Mesothelial cell of epicardium (in vitro differentiated cells): ENCODE results near the gene AKAP5. TPM values are rescaled to one million over a fixed set of nuclear protein-coding genes. Genes with fewer than 3 reads are reported as not detected.
A peak's percentile ranks its signal among the peaks of the same experiment; 100 is the strongest.

Source experiments
- DNase-seq, 2 experiments: peaks; one replicate each; pipeline ENCODE4 v3.0.0; 2021; ENCODE audit warnings: low spot score in 2 of 2; ENCODE audit not compliant: unreplicated experiment in 2 of 2
- H3K27ac Mint-ChIP-seq: 2 replicates; pipeline ENCODE4 v1.8.0; 2021; ENCODE audit warnings: mixed read lengths
- H3K27me3 Mint-ChIP-seq: 2 replicates; pipeline ENCODE4 v1.8.0; 2021; ENCODE audit warnings: low read depth, mixed read lengths
- H3K36me3 Mint-ChIP-seq: 2 replicates; pipeline ENCODE4 v1.8.0; 2021; ENCODE audit warnings: mixed read lengths
- H3K4me1 Mint-ChIP-seq: 2 replicates; pipeline ENCODE4 v1.8.0; 2021; ENCODE audit warnings: mixed read lengths
- H3K4me3 Mint-ChIP-seq: 2 replicates; pipeline ENCODE4 v1.8.0; 2021; ENCODE audit warnings: mild to moderate bottlenecking, moderate library complexity, mixed read lengths
- H3K9me3 Mint-ChIP-seq: 2 replicates; pipeline ENCODE4 v1.8.0; 2021; ENCODE audit warnings: mixed read lengths
- CTCF ChIP-seq: fragments of 200-600 bp; sonication (generic); IDR thresholded peaks from one replicate; pipeline ENCODE4 v1.5.0; 2021; ENCODE audit warnings: antibody characterized with exemption; ENCODE audit not compliant: unreplicated experiment
- total RNA-seq: library from RNA; stranded (reverse); gene quantifications from 3 replicates; pipeline ENCODE4 v1.2.1, GENCODE V29; 2021

The AKAP5 gene
- total RNA-seq, 1 donor from 2014 or later = 2.1 TPM

DNA sequence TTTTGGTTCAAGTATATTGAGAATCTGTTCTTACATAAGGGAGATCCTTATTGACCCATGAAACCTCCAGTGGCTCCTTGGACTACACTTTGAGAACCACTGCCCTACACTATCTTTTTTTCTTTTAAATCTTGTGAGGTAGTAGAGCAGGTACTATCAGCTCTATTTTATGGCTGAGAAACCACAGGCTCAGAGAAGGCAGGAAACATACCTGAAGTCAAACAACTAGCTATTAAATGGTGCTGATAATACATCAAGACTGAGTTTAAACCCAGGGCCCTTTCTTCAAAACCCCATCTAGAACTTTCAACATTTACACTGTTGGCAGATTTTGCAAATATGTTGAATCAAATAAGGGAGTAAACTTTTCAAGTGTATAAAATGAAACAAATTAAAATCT is 31.5 kb downstream of the AKAP5 start:
- no peak for TF ChIP-seq CTCF
- DNase-seq = no peak
- H3K27ac Mint-ChIP-seq = peak overlapping the region; percentile 67
- H3K36me3 Mint-ChIP-seq = peaks cover 8% of the 10 kb centered on the region
- H3K27me3 Mint-ChIP-seq = no peaks in the 10 kb centered on the region
- no peaks in the 10 kb centered on the region for H3K9me3 Mint-ChIP-seq
- H3K4me1 Mint-ChIP-seq = peaks cover 28% of the 10 kb centered on the region
- no peak overlapping the region for H3K4me3 Mint-ChIP-seq

DNA sequence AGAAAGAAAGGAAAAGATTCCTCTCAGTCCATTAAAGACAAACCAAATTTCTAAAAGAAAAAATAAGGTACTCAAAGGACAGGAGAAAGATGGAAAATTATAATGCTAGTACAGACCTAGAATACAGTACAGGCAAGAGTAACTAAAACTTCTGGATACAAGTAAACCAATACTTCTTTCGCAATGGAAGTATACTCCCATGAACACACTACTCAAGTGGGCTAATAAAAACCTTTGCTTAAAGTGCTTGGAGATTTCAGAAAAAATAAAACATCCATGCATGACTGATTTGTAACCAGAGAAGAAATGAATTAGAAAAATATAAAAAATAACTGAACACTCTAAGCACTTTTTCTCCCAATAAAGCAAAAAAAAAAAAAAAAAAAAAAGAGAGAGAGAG is 34.8 kb downstream of the AKAP5 start:
- peak overlapping the region; percentile 70 for H3K27ac Mint-ChIP-seq
- H3K4me1 Mint-ChIP-seq = peaks cover 33% of the 10 kb centered on the region
- no peak overlapping the region for H3K4me3 Mint-ChIP-seq

DNA sequence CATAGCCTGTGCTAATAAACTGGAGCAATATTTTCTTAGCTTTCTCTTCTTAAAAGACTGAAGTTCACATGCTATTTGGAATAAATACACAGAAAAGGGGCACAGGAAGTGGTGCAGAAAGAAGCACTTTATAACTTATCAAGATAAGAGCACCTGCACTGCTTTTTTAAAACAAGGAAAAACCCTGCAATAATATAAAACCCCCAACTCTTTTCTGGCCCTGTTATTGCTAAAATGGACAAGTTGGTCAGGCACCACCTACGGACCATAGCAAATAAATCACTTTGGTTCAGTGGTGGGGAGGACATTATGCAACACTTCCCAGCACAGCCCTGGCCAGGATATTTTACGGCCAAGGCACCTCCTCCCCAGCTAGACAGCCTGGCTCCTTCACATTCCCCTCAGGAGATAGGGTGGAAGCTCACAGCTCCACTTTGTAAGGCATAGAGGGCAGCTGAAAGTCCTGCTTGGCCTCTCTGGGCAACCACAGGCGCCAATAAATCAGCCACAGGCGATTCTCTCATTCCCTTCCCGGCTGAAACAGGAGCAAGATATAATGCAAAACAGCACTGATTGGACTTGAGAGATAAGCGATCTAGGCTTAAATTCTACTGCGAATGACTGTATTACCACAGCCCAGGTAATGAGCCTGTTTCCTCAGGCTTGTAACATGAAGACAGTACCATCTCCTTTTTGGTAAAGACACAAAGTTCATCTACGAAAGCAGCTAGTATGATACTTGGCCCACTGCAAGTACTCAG is 36.3 kb downstream of the AKAP5 start:
- Mint-ChIP-seq H3K27me3 (no peaks in the 10 kb centered on the region), H3K27ac (peak overlapping the region; percentile 97), H3K9me3 (no peaks in the 10 kb centered on the region), H3K4me1 (peaks cover 45% of the 10 kb centered on the region), H3K4me3 (peak overlapping the region; percentile 81), H3K36me3 (no peaks in the 10 kb centered on the region)
- TF ChIP-seq CTCF = no peak
- peak in 1 of 2 experiments; percentile 49 for DNase-seq

More for the DNA sequence above, 34.8 kb downstream of the AKAP5 start:
- TF ChIP-seq CTCF = no peak
- H3K27me3 Mint-ChIP-seq = no peaks in the 10 kb centered on the region
- peaks cover 4% of the 10 kb centered on the region for H3K36me3 Mint-ChIP-seq
- no peaks in the 10 kb centered on the region for H3K9me3 Mint-ChIP-seq
- DNase-seq = no peak

GRCh38 chr14:64502456-64502855 is 37.2 kb downstream of the AKAP5 start:
- H3K4me1 Mint-ChIP-seq = peaks cover 48% of the 10 kb centered on the region
- H3K36me3 Mint-ChIP-seq = no peaks in the 10 kb centered on the region
- no peaks in the 10 kb centered on the region for H3K27me3 Mint-ChIP-seq
- DNase-seq = no peak
- TF ChIP-seq CTCF = no peak
- H3K27ac Mint-ChIP-seq = peak overlapping the region; percentile 97
- H3K4me3 Mint-ChIP-seq = peak overlapping the region; percentile 81
- no peaks in the 10 kb centered on the region for H3K9me3 Mint-ChIP-seq

GRCh38 chr14:64502887-64503433 is 37.7 kb downstream of the AKAP5 start:
- Mint-ChIP-seq H3K27ac (peak overlapping the region; percentile 97), H3K9me3 (no peaks in the 10 kb centered on the region), H3K27me3 (no peaks in the 10 kb centered on the region), H3K36me3 (no peaks in the 10 kb centered on the region), H3K4me3 (peak overlapping the region; percentile 81), H3K4me1 (peaks cover 53% of the 10 kb centered on the region)
- no peak for TF ChIP-seq CTCF
- DNase-seq = peak in 1 of 2 experiments; percentile 25
